HG02798 (cell line): ENCODE results near the gene GIPC3.

Source experiments
- ATAC-seq: cut with Tn5 transposase; IDR thresholded peaks from one replicate; pipeline ENCODE4 v1.9.1; 2021; ENCODE audit warnings: mild to moderate bottlenecking; ENCODE audit not compliant: unreplicated experiment, poor library complexity

GIPC3 gene, protein sequence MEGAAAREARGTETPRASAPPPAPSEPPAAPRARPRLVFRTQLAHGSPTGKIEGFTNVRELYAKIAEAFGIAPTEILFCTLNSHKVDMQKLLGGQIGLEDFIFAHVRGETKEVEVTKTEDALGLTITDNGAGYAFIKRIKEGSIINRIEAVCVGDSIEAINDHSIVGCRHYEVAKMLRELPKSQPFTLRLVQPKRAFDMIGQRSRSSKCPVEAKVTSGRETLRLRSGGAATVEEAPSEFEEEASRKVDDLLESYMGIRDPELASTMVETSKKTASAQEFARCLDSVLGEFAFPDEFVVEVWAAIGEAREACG

DNA sequence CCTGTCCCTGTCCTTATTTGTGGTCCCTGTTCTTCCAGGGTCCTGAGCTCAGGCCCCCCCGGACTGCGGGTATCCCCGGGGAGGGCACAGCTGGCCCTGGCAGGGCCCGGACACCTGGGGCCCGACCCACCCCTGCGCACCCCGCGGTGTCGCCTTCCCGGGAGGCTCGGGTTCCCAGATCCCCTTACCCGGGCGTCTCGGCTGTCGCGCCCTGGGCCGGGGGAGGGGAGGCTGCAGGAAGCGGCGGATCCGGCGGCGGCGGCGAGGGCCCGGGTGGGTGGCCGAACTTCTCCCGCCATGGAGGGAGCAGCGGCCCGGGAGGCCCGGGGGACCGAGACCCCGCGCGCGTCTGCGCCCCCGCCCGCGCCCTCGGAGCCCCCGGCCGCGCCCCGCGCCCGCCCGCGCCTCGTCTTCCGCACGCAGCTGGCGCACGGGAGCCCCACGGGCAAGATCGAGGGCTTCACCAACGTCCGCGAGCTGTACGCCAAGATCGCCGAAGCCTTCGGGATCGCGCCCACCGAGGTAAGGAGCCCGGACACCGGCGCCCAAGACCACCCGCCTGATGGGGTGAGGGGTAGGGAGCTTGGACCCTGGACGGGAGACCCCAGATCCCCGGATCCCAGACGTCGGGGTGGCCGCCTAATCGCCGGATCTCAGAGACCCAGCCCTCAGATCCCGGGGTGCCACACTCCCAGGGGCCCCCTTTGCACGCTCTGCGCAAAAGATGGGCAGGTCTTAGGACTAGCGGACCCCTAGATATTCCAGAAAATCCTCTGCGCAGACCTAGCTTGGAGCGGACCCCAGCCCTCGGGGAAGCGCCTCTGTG, at the start of gene GIPC3:
GIPC3 (plus strand) TSS at position 178 of the 826 bp plus-strand sequence; CDS start at position 298, 120 bp downstream.
- no peak for ATAC-seq

DNA sequence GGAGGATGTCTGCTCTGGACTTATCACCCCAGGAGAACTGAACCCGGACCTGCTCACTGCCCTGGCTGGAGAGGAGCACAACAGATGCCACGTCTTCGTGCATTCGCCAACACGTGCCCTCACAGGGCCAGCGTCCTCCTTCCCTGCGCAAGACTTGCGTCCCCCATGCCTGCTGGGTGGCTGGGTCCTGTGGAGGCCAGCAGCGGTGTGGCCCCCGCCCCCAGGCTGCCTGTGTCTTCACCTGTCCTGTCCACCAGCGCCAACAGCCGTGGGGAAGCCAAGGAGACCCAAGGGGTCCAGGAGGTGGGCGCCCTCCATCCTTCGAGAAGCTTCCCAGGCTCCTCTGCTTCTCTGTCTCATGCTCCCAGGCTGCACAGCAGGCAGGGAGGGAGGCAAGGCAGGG, 49.7 kb upstream of the GIPC3 start:
- ATAC-seq = no peak

DNA sequence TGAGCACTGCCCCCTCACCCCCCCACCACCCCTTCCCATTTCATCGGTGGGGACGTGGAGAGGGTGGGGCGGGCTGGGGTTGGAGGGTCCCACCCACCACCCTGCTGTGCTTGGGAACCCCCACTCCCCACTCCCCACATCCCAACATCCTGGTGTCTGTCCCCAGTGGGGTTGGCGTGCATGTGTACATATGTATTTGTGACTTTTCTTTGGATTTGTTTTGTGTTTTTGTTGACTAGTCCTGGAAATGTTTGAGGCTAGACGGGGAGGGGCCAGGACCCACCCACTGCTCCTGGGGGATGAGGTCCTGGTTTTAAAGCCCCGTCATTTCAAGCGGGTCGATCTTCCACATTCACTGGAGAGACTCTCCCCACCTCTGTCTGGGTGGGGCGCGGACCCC, 49.3 kb upstream of the GIPC3 start:
- ATAC-seq = no peak

DNA sequence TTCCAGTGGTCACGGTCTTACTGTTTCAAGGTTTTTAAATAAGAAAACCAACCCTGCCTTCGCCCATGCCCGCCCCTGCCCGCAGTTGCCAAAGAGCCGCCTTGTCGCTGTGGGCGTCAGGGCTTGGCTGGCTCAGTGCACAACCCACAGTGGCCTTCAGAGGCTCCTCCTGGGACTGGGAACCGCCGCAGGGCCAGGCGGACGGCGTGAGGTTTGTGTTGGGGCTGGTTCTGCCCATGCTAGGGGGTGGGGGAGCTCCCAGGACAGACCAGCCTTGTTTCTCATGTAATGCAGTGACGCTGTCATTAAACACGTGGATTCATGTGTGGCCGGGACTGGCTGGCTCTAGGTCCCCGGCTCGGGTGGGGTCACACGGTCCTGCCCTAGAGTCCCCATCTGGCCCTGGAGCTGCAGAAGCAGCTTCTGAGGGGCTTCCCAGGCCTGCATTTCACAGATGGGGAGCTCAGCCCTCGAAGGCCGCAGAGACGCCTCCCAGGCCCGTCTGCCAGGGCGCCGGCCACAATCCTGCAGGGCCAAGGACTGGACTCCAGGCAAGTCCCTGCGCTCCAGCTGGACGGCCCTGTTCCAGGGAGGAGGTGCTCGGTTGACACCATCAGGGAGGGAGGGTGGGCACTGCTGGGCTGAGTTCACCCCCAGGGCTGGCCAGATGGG, 48.7 kb upstream of the GIPC3 start:
- ATAC-seq = no peak

DNA sequence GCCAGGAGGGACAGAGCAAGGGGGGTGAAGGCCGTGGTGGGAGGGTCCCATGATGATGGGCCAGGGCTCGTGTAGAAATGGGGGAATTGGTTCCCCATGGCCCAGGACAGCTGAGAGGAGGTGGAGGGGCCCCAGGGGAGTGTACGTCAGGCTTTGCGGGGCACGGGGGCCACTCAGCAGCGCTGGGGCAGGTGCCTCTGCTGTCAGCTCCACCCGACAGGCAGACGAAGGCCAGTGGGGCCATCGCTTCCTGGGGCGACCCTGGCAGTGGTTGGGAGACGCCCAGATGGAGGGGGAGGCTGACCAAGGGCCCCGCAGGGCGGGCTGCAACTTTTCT, 48.2 kb upstream of the GIPC3 start:
- ATAC-seq = no peak

DNA sequence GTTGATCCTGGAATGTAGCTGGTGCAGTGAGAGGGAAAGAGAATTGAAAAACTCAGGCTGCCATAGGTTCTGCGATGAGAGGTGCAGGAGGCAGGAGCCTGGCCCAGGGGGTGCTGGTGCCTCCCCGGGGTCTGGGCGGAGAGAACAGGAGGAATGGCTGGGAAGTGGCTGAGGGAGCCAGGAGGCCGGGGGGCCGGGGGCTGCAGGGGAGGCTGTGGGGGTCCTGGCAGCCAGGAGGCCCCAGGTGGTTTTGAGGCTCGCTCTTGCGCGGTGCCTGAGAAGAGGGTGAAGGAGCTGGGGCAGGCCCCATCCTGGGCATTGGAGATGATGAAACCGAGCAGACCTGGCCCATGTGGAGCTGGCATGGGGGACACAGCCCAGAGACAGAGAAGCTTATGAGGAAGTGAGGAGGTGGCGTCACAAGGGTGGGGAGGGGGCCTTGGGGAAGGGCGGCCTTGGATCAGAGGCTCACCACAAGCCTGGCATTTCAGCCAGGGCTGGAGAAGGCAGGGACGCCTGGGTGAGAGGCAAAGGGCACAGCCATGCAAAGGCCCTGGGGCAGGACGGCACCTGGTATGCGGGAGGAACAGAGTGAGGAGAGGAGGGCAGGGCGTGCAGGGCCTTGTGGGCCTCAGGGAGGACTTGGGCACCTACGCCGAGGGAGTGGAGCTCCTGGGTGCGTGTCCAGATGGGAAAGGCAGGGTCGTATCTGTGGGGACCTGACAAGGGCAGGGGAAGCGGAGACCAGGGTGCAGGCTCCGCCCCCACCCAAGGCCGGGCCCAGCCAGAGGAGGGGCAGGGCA, 47.6 kb upstream of the GIPC3 start:
- no peak for ATAC-seq

DNA sequence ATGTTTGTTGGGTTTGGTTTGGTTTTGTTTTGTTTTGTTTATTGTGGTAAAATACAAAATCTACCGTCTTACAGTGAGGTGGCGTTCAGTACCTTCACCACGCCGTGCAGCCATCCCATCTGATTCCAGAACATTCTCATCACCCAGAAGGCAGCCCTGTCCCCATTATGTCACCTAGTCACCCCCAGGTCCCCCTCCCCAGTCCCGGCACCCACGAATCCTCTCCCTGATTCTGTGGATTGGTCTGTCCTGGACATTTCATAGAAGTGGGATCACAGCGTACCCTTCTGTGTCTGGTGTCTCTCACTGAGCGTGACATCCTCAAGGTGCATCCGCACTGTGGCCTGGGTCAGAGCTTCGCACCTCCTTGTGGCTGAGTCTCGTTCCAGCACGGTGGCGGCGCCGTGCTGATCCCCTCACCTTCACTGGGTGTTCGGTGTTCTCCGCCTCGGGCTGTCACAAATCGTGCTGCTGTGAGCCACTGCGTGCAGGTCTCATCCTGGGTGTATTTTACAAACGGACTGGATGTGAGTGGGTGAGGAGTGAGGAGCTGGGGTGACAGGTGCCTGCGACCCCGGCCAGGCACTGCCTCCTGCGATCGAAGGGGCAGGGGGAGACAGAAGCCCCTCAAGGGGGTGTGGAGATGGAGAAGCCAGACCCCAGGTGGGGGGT, 46.9 kb upstream of the GIPC3 start:
- ATAC-seq = no peak

DNA sequence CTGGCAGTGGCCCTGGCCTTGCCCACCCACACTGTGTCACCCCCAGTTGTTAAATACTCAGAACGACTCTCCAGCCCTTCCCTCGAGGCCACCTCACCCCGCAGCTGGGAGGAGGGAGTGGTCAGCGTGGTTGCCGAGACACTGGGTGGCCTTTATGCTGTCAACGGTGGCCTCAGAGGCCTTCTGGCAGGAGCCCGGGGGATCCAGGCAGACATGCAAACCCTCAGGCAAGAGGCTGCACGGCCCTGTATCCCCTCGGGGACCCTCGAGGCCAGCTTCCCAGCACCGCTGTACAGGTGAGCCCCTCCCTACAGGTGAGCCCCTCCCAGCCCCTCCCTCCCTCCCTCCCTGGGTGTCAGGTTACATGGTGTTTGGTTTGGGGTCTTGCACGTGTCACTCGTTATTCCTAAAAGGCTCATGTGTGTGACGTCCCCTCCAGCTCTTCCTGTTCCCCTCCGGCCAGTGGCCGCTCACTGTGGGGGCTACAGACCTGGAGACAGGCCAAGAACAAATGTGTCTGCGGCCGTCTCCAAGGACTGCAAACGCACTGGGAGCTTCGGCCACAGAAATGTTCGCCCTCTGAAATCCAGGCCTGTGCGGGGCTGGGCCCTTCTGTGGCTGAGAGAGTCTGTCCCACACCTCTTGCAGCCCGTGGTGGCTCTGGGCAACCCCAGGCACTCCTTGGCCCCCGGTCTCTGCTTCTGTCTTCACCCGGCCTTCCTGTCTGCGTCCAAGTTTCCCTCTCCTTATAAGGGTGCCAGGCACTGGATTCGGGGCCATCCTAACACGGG, 46.1 kb upstream of the GIPC3 start, which contains the start of gene TEKTIP1:
TEKTIP1 (plus strand) TSS at position 210 of the 791 bp plus-strand sequence; CDS start at position 214, 4 bp downstream.
- ATAC-seq = no peak

DNA sequence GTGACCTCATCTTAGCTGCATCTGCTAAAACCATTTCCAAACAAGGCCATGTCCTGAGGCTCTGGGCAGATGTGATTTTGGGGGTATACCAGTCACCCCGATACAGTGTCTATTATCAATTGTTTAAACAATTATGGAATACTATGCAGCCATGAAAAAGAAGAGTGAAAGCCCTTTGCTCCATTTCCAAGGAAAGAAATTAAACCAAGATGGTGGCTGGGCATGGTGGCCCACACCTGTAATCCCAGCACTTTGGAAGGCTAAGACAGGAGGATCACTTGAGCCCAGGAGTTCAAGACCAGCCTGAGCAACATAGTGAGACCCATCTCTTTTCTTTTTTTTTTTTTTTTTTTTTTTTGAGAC, 45.5 kb upstream of the GIPC3 start:
- ATAC-seq = no peak

DNA sequence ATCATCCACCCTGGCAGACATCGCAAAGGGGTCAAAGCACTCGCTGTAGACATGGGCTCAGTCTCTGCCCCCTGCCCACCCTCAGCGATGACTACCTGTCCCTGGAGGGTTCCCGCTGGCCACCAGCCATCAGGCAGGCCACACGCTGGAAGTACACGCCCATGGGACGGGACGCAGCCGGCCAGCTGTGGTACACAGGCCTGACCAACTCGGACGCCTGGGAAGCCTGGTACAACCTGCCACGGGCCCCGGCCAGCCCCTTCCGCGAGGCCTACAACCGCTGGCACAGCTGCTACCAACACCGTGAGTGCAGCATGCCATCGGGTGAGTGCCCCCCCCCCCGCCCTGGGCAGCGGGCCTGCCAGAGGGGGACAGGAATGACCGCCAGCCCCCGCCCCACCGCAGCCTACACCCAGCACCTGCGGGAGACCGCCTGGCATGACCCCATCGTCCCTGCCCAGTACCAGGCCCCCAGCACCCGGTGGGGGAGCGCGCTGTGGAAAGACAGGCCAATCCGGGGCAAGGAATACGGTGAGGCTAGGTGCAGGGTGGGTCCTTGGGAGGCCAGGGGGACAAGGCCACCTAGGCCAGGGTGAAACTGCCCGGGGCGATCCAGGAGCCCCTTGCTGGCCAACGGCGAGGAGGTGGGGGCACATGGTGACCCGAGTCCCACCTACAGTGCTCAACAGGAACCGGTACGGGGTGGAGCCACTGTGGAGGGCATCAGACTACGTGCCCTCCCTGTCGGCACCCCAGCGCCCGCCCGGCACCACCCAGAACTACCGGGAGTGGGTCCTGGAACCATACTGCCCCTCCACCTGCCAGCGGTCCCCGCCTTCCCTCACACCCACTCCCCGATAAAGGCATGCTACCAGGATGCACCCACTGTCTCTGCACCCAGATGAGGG, 41.9 kb upstream of the GIPC3 start:
- ATAC-seq = no peak

DNA sequence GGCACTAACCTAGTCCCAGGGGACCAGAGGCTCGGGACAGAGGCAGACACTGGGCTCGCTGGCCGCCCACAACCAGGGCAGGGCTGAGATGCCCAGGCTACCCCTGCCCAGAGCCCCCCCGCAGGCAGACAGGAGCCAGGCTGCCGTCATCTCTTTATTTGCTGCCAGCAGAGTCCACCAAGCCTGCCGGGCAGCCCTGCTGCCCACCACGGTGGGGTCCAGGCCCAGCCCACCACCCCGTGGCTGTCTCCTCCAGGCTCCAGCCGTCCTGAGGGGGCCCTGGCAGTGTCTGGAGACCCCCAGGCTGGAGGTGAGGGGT, 41.3 kb upstream of the GIPC3 start:
- no peak for ATAC-seq

DNA sequence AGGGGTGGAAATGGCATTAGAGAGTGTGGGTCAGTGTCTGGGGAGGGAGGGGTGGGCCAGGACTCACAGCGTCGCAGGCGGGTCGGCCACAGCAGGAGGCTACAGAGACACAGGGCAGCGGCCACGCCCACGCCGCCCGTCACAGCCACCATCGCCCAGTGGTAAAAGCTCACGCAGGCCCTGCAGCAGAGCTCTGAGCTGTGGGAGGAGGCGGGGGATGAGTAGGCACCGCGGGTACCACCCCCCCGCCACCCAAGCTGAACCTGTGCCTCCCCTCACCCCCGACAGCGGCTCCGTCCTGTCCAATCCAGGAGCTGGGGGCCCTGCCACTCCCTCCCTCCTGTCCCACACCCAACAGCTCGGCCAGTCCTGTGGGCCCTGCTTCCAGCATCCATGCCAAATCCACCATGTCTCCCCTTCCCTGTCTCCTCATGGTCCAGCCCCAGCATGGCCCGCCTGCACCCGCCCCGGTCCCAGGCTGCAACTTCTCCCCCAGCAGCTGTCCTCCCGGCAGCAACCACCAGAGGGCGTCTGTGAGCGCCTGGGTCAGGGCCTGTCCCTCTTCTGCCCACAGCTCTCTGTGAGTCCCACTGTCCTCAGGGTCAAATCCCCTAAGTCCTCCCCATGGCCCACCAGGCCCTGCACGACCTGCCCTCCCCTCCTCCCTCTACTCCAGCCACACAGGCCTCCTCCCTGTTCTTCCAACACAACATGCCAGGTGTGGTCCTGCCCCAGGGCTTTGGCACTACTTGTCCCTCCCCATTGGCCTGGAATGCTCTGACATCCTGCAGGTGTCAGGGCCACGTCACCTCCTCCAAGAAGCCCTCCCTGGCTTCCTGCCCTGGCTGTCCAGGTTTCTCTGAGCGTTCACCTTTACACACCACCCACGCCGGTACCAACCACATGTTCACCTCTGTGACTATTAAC, 40.3 kb upstream of the GIPC3 start:
- peak; percentile 46 for ATAC-seq

DNA sequence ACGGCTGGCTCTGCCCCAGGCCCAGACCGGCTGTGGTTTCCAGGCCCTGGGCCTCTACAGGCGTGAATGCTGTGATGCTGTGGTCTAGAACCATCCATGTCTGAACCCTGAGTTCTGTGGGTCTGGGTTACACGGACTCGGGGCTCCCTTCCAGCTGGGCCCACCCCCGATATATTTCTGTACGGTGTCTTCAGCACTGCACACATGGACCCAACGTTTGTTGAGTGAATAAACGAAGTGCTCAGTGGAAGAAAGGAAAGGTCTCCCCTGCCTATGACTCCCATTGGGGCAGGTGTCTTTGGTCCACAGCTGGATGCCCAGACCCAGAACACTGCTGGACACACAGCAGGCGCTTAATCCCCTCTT, 39.6 kb upstream of the GIPC3 start:
- no peak for ATAC-seq

DNA sequence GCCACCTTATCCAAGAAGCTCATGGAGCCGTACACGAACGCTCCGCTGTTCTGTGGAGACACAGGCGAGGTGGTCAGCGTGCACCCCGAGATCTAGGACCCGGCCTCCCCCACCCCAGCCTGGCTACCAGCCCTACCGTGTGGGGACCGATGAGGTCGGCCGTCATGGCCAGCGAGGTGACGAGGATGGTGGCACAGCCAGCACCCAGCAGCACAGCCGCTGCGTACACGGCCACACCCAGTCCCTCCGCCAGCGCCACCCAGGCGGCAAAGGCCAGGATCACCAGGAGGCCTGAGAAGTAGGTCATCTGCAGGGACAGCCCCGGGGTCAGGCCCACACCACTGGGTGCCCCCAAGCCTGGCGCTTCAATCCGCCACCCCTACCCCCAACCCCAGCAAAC, 39.2 kb upstream of the GIPC3 start:
- ATAC-seq = no peak

DNA sequence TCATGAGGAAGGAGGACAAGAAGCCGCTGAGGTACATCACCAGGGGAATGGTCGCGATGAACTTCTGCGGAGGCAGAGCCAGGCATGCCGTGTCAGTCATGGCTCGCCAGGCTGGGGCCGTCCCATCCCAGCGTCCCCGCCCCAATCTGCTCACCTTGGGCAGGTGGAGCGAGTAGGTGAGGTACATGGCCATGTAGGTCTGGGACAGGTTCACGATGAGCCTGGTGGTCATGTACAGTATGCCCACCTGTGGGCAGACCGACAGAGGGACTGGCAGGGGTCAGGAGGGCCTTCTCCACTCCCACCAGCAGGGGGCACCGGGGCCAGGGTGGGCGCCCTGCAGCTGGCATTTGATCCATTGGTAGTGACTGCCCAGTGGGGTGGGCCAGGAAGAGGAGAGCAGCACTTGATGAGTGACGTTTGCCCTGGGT, 38.0 kb upstream of the GIPC3 start:
- ATAC-seq = no peak

DNA sequence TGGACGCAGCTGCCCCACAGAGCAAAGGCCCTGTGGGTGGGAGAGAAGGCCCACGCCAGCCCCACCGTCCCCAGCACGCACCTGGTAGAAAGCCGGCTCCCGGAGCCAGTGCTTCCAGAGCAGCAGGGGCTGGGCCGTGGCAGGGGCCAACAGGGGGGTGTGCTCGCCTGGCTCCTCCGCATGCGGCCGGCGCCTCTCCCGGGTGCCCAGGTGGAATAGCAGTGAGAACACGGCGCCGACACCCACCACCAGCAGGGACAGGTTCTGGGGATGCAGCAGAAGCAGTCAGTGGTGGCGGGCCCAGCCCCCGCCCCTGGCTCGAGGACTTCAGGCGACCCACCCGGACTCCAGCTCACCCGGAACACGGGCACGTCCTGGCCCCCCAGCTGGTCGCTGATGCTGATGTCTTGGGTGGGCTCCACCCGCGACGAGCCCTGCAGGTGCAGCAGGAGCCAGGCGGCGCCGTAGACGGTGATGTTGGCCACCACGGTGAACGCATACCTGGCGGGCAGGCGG, 37.5 kb upstream of the GIPC3 start:
- ATAC-seq = no peak

DNA sequence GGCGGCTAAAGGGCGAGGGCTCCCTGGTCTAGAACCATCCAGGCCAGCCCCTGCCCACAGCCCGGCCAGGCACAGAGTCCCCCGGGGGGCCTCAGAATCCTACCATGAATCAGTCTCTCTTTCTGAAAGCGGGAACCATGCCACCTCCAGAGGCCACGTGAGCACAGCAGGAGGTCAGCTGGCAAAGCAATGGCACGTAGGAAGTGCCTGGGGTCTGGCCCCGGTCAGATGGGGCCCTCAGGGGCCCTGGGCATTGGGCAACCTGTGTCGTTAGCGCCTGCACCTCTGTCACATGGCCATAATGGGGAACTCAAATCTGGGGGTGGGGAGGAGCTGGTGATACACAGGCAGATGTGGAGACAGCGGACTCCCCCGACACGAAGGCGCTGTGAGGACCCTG, 36.7 kb upstream of the GIPC3 start:
- ATAC-seq = no peak
